WTC11 (cell line): ENCODE data around the gene POLR3G. TPM values are rescaled to one million over a fixed set of nuclear protein-coding genes. Genes with fewer than 3 reads are reported as not detected.
A peak's percentile ranks its signal among the peaks of the same experiment; 100 is the strongest.

Source experiments
- ATAC-seq: fragments of 200-7000 bp; cut with Tn5 transposase; 2 replicates; pipeline ENCODE4 v1.10.0; 2021; ENCODE audit warnings: mild to moderate bottlenecking, moderate library complexity
- CTCF ChIA-PET: fragments of 300-600 bp; sonication (Branson Sonifier 250); formaldehyde crosslinking; loops from one replicate; lab custom pipeline; 2021; ENCODE audit warnings: antibody characterized with exemption; lab: Charles Lee
- POLR2A ChIA-PET: fragments of 350-600 bp; sonication (Branson Sonifier 250); formaldehyde crosslinking; loops from one replicate; lab custom pipeline; 2021; ENCODE audit warnings: antibody characterized with exemption; lab: Charles Lee
- DNase-seq: peaks from one replicate; pipeline ENCODE4 v3.0.0; 2021; ENCODE audit warnings: low spot score
- H3K27ac Mint-ChIP-seq: 2 replicates; pipeline ENCODE4 v1.8.0; 2021; ENCODE audit warnings: mixed read lengths
- H3K27me3 Mint-ChIP-seq: 2 replicates; pipeline ENCODE4 v1.8.0; 2021; ENCODE audit warnings: low read depth, mild to moderate bottlenecking, moderate library complexity, mixed read lengths
- H3K36me3 Mint-ChIP-seq: 2 replicates; pipeline ENCODE4 v1.8.0; 2021; ENCODE audit warnings: mixed read lengths
- H3K4me1 Mint-ChIP-seq: 2 replicates; pipeline ENCODE4 v1.8.0; 2022; ENCODE audit warnings: mixed read lengths
- H3K4me3 Mint-ChIP-seq: 2 replicates; pipeline ENCODE4 v1.8.0; 2021; ENCODE audit warnings: mild to moderate bottlenecking, moderate library complexity, mixed read lengths
- H3K9me3 Mint-ChIP-seq: 2 replicates; pipeline ENCODE4 v1.8.0; 2021; ENCODE audit warnings: mixed read lengths
- CDX4 ChIP-seq: fragments of 250-450 bp; sonication (Bioruptor Pico); IDR thresholded peaks from 2 replicates; pipeline ENCODE4 v1.9.0; 2021; ENCODE audit warnings: moderate library complexity, mild to moderate bottlenecking, inconsistent platforms, borderline replicate concordance
- CREM ChIP-seq: sonication (generic); formaldehyde crosslinking; IDR thresholded peaks from 2 replicates; pipeline ENCODE4 v1.8.1; 2022; ENCODE audit warnings: mild to moderate bottlenecking, missing genetic modification reagents, moderate library complexity
- ETV6 ChIP-seq: sonication (generic); formaldehyde crosslinking; IDR thresholded peaks from 2 replicates; pipeline ENCODE4 v1.8.1; 2022; ENCODE audit warnings: mild to moderate bottlenecking, missing genetic modification reagents
- GTF2I ChIP-seq: fragments of 250-450 bp; sonication (Bioruptor Pico); conservative IDR thresholded peaks from 2 replicates; pipeline ENCODE4 v1.4.0; 2021; ENCODE audit warnings: mild to moderate bottlenecking
- IRF2 ChIP-seq: sonication (generic); formaldehyde crosslinking; IDR thresholded peaks from 2 replicates; pipeline ENCODE4 v1.8.0; 2022; ENCODE audit warnings: low read depth, missing genetic modification reagents, borderline replicate concordance
- MXD4 ChIP-seq: fragments of 250-450 bp; sonication (Bioruptor Pico); IDR thresholded peaks from 2 replicates; pipeline ENCODE4 v1.8.0; 2021; ENCODE audit warnings: mild to moderate bottlenecking, moderate library complexity, borderline replicate concordance
- MYBL2 ChIP-seq: sonication (generic); formaldehyde crosslinking; IDR thresholded peaks from 2 replicates; pipeline ENCODE4 v1.8.1; 2023; ENCODE audit warnings: mild to moderate bottlenecking, moderate library complexity, missing genetic modification reagents
- NFYB ChIP-seq: sonication (generic); formaldehyde crosslinking; conservative IDR thresholded peaks from 2 replicates; pipeline ENCODE4 v1.8.0; 2022; ENCODE audit warnings: low read depth, missing genetic modification reagents
- NR1H2 ChIP-seq: sonication (generic); formaldehyde crosslinking; IDR thresholded peaks from 2 replicates; pipeline ENCODE4 v1.9.0; 2021; ENCODE audit warnings: mild to moderate bottlenecking, moderate library complexity, missing genetic modification reagents
- PREB ChIP-seq: sonication (generic); formaldehyde crosslinking; IDR thresholded peaks from 2 replicates; pipeline ENCODE4 v1.8.1; 2022; ENCODE audit warnings: mild to moderate bottlenecking, missing genetic modification reagents, moderate library complexity, borderline replicate concordance
- PRRX2 ChIP-seq: fragments of 250-450 bp; sonication (Bioruptor Pico); IDR thresholded peaks from 2 replicates; pipeline ENCODE4 v1.8.0; 2021; ENCODE audit warnings: mild to moderate bottlenecking
- RELA ChIP-seq: sonication (generic); formaldehyde crosslinking; IDR thresholded peaks from 2 replicates; pipeline ENCODE4 v1.8.1; 2022; ENCODE audit warnings: missing genetic modification reagents, mild to moderate bottlenecking, borderline replicate concordance
- RORB ChIP-seq: fragments of 250-450 bp; sonication (Bioruptor Pico); IDR thresholded peaks from 2 replicates; pipeline ENCODE4 v1.9.0; 2021; ENCODE audit warnings: mild to moderate bottlenecking
- TCF7 ChIP-seq: sonication (generic); formaldehyde crosslinking; IDR thresholded peaks from 2 replicates; pipeline ENCODE4 v1.8.0; 2022; ENCODE audit warnings: mild to moderate bottlenecking, low read depth, missing genetic modification reagents, moderate library complexity
- TEAD4 ChIP-seq: sonication (generic); formaldehyde crosslinking; IDR thresholded peaks from 2 replicates; pipeline ENCODE4 v1.8.0; 2022; ENCODE audit warnings: mild to moderate bottlenecking, missing genetic modification reagents
- USF2 ChIP-seq: sonication (generic); formaldehyde crosslinking; IDR thresholded peaks from 2 replicates; pipeline ENCODE4 v1.8.1; 2023; ENCODE audit warnings: mild to moderate bottlenecking, missing genetic modification reagents, moderate library complexity
- ZNF121 ChIP-seq: sonication (generic); formaldehyde crosslinking; IDR thresholded peaks from 2 replicates; pipeline ENCODE4 v1.8.0; 2023; ENCODE audit warnings: missing genetic modification reagents
- ZNF138 ChIP-seq: sonication (generic); formaldehyde crosslinking; conservative IDR thresholded peaks from 2 replicates; pipeline ENCODE4 v1.8.1; 2022; ENCODE audit warnings: mild to moderate bottlenecking, moderate library complexity, missing genetic modification reagents
- ZNF232 ChIP-seq: sonication (generic); formaldehyde crosslinking; IDR thresholded peaks from 2 replicates; pipeline ENCODE4 v1.8.0; 2022; ENCODE audit warnings: mild to moderate bottlenecking, missing genetic modification reagents
- ZNF396 ChIP-seq: fragments of 250-450 bp; sonication (Bioruptor Pico); IDR thresholded peaks from 2 replicates; pipeline ENCODE4 v1.8.0; 2021; ENCODE audit warnings: mild to moderate bottlenecking, moderate library complexity, borderline replicate concordance
- ZNF425 ChIP-seq: fragments of 250-450 bp; sonication (Bioruptor Pico); conservative IDR thresholded peaks from 2 replicates; pipeline ENCODE4 v1.9.0; 2021; ENCODE audit warnings: mild to moderate bottlenecking
- ZNF671 ChIP-seq: fragments of 250-450 bp; sonication (Bioruptor Pico); IDR thresholded peaks from 2 replicates; pipeline ENCODE4 v1.8.0; 2021; ENCODE audit warnings: mild to moderate bottlenecking
- total RNA-seq: library from RNA; stranded (reverse); gene quantifications from 3 replicates; pipeline ENCODE4 v1.2.3, GENCODE V29; 2021
- TF ChIP-seq, protein P1 (sequence below): sonication (generic); formaldehyde crosslinking; IDR thresholded peaks from 2 replicates; pipeline ENCODE4 v1.8.0; 2023; ENCODE audit warnings: missing genetic modification reagents
- TF ChIP-seq, protein P2 (sequence below): sonication (generic); formaldehyde crosslinking; IDR thresholded peaks from 2 replicates; pipeline ENCODE4 v1.8.1; 2023; ENCODE audit warnings: mild to moderate bottlenecking, missing genetic modification reagents, moderate library complexity

Gene POLR3G
- total RNA-seq, 1 experiment from 2014 or later: 95.4 TPM

DNA sequence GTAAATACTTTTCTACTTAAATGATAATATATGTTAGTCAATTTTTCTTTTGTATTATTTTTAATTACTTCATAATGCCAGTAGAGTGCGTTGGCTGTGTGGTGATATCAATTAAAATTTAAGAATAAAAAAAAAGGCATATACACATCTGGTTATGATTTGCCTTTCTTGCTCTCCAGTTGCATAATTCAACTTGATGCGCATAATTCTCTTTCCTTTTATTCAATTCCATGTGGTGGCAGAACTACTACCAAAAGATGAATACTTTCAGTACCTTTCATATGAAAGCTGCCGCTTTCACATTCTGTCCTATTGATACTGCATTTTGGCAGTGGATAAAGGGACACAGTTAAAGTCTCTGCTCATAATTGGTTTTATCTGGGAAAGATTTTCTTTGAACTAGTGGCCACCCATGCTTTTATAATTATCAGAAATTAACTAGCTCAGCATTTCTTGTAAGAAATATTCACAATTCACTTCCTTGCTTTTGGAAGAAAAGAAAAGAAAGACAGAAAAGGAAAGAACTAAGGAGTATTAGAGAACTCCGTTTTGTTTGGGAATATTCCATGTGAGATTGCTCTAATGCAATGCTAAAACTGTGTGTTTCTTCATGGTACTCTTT, 71.7 kb downstream of the POLR3G start:
- no peaks in the 10 kb centered on the region for H3K27me3 Mint-ChIP-seq
- no peak overlapping the region for H3K27ac Mint-ChIP-seq
- H3K36me3 Mint-ChIP-seq: no peaks in the 10 kb centered on the region
- ATAC-seq (no peak), DNase-seq (no peak)
- H3K4me3 Mint-ChIP-seq: no peak overlapping the region
- ChIA-PET POLR2A (no interaction called here), CTCF (interaction anchor here (0.5 to 1.5 kb wide), 3 partner anchors 37 to 107 kb away, joined by 3 to 5 read pairs (median 4); no protein-coding TSS in a partner anchor)
- H3K9me3 Mint-ChIP-seq: peaks cover 13% of the 10 kb centered on the region
- H3K4me1 Mint-ChIP-seq: peaks cover 52% of the 10 kb centered on the region
- TF ChIP-seq MYBL2 (CRISPR knock-in tag): no peak
- TF ChIP-seq ZNF671: no peak
- TF ChIP-seq RELA (CRISPR knock-in tag): no peak
- no peak for TF ChIP-seq ZNF138 (CRISPR knock-in tag)
- no peak for TF ChIP-seq RORB (CRISPR knock-in tag)
- no peak for TF ChIP-seq CREM
- TF ChIP-seq USF2: no peak
- no peak for TF ChIP-seq ETV6

GRCh38 chr5:90547072-90547536, 72.4 kb downstream of the POLR3G start:
- Mint-ChIP-seq H3K27ac (no peak overlapping the region), H3K27me3 (no peaks in the 10 kb centered on the region), H3K4me1 (peaks cover 56% of the 10 kb centered on the region), H3K4me3 (no peak overlapping the region), H3K36me3 (no peaks in the 10 kb centered on the region)
- no peak for ATAC-seq
- ChIA-PET POLR2A (no interaction called here), CTCF (no interaction called here)
- no peak for DNase-seq
- TF ChIP-seq, protein P1, sequence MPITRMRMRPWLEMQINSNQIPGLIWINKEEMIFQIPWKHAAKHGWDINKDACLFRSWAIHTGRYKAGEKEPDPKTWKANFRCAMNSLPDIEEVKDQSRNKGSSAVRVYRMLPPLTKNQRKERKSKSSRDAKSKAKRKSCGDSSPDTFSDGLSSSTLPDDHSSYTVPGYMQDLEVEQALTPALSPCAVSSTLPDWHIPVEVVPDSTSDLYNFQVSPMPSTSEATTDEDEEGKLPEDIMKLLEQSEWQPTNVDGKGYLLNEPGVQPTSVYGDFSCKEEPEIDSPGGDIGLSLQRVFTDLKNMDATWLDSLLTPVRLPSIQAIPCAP (CRISPR knock-in tag): no peak
- TF ChIP-seq GTF2I (CRISPR knock-in tag) (no peak), ZNF671 (no peak), ZNF396 (CRISPR knock-in tag) (no peak), IRF2 (CRISPR knock-in tag) (no peak), TCF7 (CRISPR knock-in tag) (no peak), ZNF121 (CRISPR knock-in tag) (no peak), MYBL2 (CRISPR knock-in tag) (no peak), MXD4 (CRISPR knock-in tag) (no peak)
- TF ChIP-seq, protein P2, sequence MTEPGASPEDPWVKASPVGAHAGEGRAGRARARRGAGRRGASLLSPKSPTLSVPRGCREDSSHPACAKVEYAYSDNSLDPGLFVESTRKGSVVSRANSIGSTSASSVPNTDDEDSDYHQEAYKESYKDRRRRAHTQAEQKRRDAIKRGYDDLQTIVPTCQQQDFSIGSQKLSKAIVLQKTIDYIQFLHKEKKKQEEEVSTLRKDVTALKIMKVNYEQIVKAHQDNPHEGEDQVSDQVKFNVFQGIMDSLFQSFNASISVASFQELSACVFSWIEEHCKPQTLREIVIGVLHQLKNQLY (CRISPR knock-in tag): no peak
- TF ChIP-seq, all 79 proteins: peak for 0
- peaks cover 9% of the 10 kb centered on the region for H3K9me3 Mint-ChIP-seq

- Mint-ChIP-seq H3K9me3 (peaks cover 6% of the 10 kb centered on the region; the same call in 1 of the 2 replicates), H3K36me3 (no peaks in the 10 kb centered on the region), H3K4me3 (no peak overlapping the region), H3K27ac (no peak overlapping the region), H3K27me3 (no peaks in the 10 kb centered on the region), H3K4me1 (peaks cover 51% of the 10 kb centered on the region)
- DNase-seq (no peak), ATAC-seq (peak; percentile 56; the same call in 1 of the 2 replicates)
- CTCF ChIA-PET: no interaction called here
- POLR2A ChIA-PET: no interaction called here
- TF ChIP-seq NR1H2 (CRISPR knock-in tag): no peak
- TF ChIP-seq PREB (CRISPR knock-in tag): no peak
- TF ChIP-seq, protein P1 (CRISPR knock-in tag): no peak
- TF ChIP-seq TEAD4 (CRISPR knock-in tag): no peak
- no peak for TF ChIP-seq ZNF425
- no peak for TF ChIP-seq ZNF232
- no peak for TF ChIP-seq TCF7 (CRISPR knock-in tag)
- TF ChIP-seq NFYB (CRISPR knock-in tag): no peak
- TF ChIP-seq CDX4: no peak
- no peak for TF ChIP-seq PRRX2 (CRISPR knock-in tag)
- TF ChIP-seq ZNF138 (CRISPR knock-in tag): no peak
Observed at GRCh38 chr5:90548069-90548593, 73.5 kb downstream of the POLR3G start.
